Stimulated activated CD8-positive, alpha-beta memory T cell treated with anti-CD3 and anti-CD28 coated beads, Interleukin-4, amount 100 ng/mL, for 1 hour (primary cell): Measurements from ENCODE around the gene MCF2L2.

ENCODE experiments used
- DNase-seq, 2 donors: peaks; one replicate each; pipeline ENCODE4 v3.0.0-alpha.2; 2020; ENCODE audit warnings: low read depth in 2 of 2, low spot score in 1 of 2

MCF2L2 gene

GRCh38 chr3:183267140-183267539 lies 161.3 kb downstream of the MCF2L2 start:
- no peak for DNase-seq

GRCh38 chr3:183266454-183266853 lies 162.0 kb downstream of the MCF2L2 start:
- DNase-seq = no peak

- no peak for DNase-seq
These were observed 162.5 kb downstream of the MCF2L2 start for GRCh38 chr3:183265834-183266417.

GRCh38 chr3:183265157-183265642 lies 163.2 kb downstream of the MCF2L2 start:
- no peak for DNase-seq

GRCh38 chr3:183264268-183264667 lies 164.2 kb downstream of the MCF2L2 start:
- DNase-seq = no peak

GRCh38 chr3:183262875-183263378 lies 165.5 kb downstream of the MCF2L2 start:
- no peak for DNase-seq

GRCh38 chr3:183261151-183261724 lies 167.2 kb downstream of the MCF2L2 start:
- no peak for DNase-seq

GRCh38 chr3:183260167-183260904 lies 168.1 kb downstream of the MCF2L2 start:
- DNase-seq = no peak

- no peak for DNase-seq
These were observed 168.8 kb downstream of the MCF2L2 start for GRCh38 chr3:183259621-183260020.

GRCh38 chr3:183259087-183259486 lies 169.3 kb downstream of the MCF2L2 start:
- no peak for DNase-seq

- DNase-seq = no peak
These were observed 173.1 kb downstream of the MCF2L2 start for GRCh38 chr3:183255348-183255730.

- no peak for DNase-seq
These were observed 173.7 kb downstream of the MCF2L2 start for GRCh38 chr3:183254487-183255347.

- DNase-seq = no peak
These were observed 174.6 kb downstream of the MCF2L2 start for GRCh38 chr3:183253528-183254486.

- DNase-seq = no peak
These were observed 175.4 kb downstream of the MCF2L2 start, which contains the start of gene B3GNT5 for GRCh38 chr3:183252973-183253527. Gene B3GNT5 (plus strand): TSS chr3:183253253. CDS start chr3:183269799, 16,546 bp downstream.

GRCh38 chr3:183252118-183252782 lies 176.2 kb downstream of the MCF2L2 start:
- no peak for DNase-seq

- no peak for DNase-seq
These were observed 179.3 kb downstream of the MCF2L2 start for GRCh38 chr3:183249006-183249718.

- DNase-seq = no peak
These were observed 181.3 kb downstream of the MCF2L2 start for GRCh38 chr3:183247011-183247589.

- DNase-seq = no peak
These were observed 183.4 kb downstream of the MCF2L2 start for GRCh38 chr3:183244981-183245476.
